SK-N-SH treated with all-trans-retinoic acid at 6 μM for 48 hours (cell line): ENCODE data around the gene CDCA8.

Experiments used
- ATAC-seq: fragments of 200-7000 bp; cut with Tn5 transposase; 3 replicates; pipeline ENCODE4 v1.9.1; 2020; ENCODE audit warnings: mild to moderate bottlenecking, moderate library complexity
- BACH2 ChIP-seq: fragments of 250-450 bp; sonication (Bioruptor Pico); IDR thresholded peaks from 2 replicates; pipeline ENCODE4 v1.9.0; 2021; ENCODE audit warnings: mild to moderate bottlenecking, borderline replicate concordance
- CREB5 ChIP-seq: fragments of 250-450 bp; sonication (Bioruptor Pico); IDR thresholded peaks from 2 replicates; pipeline ENCODE4 v1.5.1; 2020; ENCODE audit warnings: low read depth, mild to moderate bottlenecking, moderate library complexity
- CSRNP3 ChIP-seq: fragments of 250-450 bp; sonication (Bioruptor Pico); IDR thresholded peaks from 2 replicates; pipeline ENCODE4 v1.5.1; 2021; ENCODE audit warnings: mild to moderate bottlenecking, moderate library complexity
- ESRRG ChIP-seq: fragments of 250-450 bp; sonication (Bioruptor Pico); IDR thresholded peaks from 2 replicates; pipeline ENCODE4 v1.6.1; 2021; ENCODE audit warnings: mild to moderate bottlenecking
- GLIS3 ChIP-seq: fragments of 250-450 bp; sonication (Bioruptor Pico); IDR thresholded peaks from 2 replicates; pipeline ENCODE4 v1.5.0; 2020; ENCODE audit warnings: mild to moderate bottlenecking, moderate library complexity
- ISL1 ChIP-seq: fragments of 250-450 bp; sonication (Bioruptor Pico); IDR thresholded peaks from 2 replicates; pipeline ENCODE4 v2.1.2; 2022; ENCODE audit warnings: mild to moderate bottlenecking, moderate library complexity
- OSR1 ChIP-seq: fragments of 250-450 bp; sonication (Bioruptor Pico); IDR thresholded peaks from 2 replicates; pipeline ENCODE4 v1.8.0; 2022; ENCODE audit warnings: moderate library complexity, mild to moderate bottlenecking, inconsistent platforms
- PATZ1 ChIP-seq: fragments of 250-450 bp; sonication (Bioruptor Pico); IDR thresholded peaks from 2 replicates; pipeline ENCODE4 v1.8.0; 2020; ENCODE audit warnings: mild to moderate bottlenecking, moderate library complexity, borderline replicate concordance
- POU6F1 ChIP-seq: fragments of 250-450 bp; sonication (Bioruptor Pico); IDR thresholded peaks from 2 replicates; pipeline ENCODE4 v1.8.0; 2021; ENCODE audit warnings: low read depth, mild to moderate bottlenecking, moderate library complexity, borderline replicate concordance
- PPARA ChIP-seq: fragments of 250-450 bp; sonication (Bioruptor Pico); IDR thresholded peaks from 2 replicates; pipeline ENCODE4 v1.5.0; 2020; ENCODE audit warnings: mild to moderate bottlenecking, borderline replicate concordance
- SNAI2 ChIP-seq: fragments of 250-450 bp; sonication (Bioruptor Pico); IDR thresholded peaks from 2 replicates; pipeline ENCODE4 v1.5.0; 2020; ENCODE audit warnings: mild to moderate bottlenecking, moderate library complexity
- TCF4 ChIP-seq: fragments of 250-450 bp; sonication (Bioruptor Pico); IDR thresholded peaks from 2 replicates; pipeline ENCODE4 v1.8.0; 2021; ENCODE audit warnings: mild to moderate bottlenecking, moderate library complexity, borderline replicate concordance
- TOX ChIP-seq: fragments of 250-450 bp; sonication (Bioruptor Pico); IDR thresholded peaks from 2 replicates; pipeline ENCODE4 v1.8.0; 2021; ENCODE audit warnings: mild to moderate bottlenecking, moderate library complexity, borderline replicate concordance
- TSHZ2 ChIP-seq: fragments of 250-450 bp; sonication (Bioruptor Pico); IDR thresholded peaks from 2 replicates; pipeline ENCODE4 v1.5.0; 2020; ENCODE audit warnings: mild to moderate bottlenecking, moderate library complexity
- ZFP3 ChIP-seq: fragments of 250-450 bp; sonication (Bioruptor Pico); IDR thresholded peaks from 2 replicates; pipeline ENCODE4 v1.5.0; 2020; ENCODE audit warnings: mild to moderate bottlenecking, moderate library complexity
- ZNF565 ChIP-seq: fragments of 450-650 bp; formaldehyde crosslinking; conservative IDR thresholded peaks from 2 replicates; pipeline ENCODE4 v1.5.0; 2020; ENCODE audit warnings: low read depth, mild to moderate bottlenecking, moderate library complexity
- ZNF70 ChIP-seq: fragments of 450-650 bp; formaldehyde crosslinking; IDR thresholded peaks from 2 replicates; pipeline ENCODE4 v1.5.0; 2020; ENCODE audit warnings: mild to moderate bottlenecking, moderate library complexity
- ZNF8 ChIP-seq: fragments of 450-650 bp; formaldehyde crosslinking; IDR thresholded peaks from 2 replicates; pipeline ENCODE4 v1.5.0; 2020; ENCODE audit warnings: mild to moderate bottlenecking, moderate library complexity

CDCA8 gene

GRCh38 chr1:37677143-37677439 is 15.2 kb upstream of the CDCA8 start:
- no peak for ATAC-seq
- TF ChIP-seq BACH2 (CRISPR knock-in tag), result no peak
- TF ChIP-seq CSRNP3, result no peak
- TF ChIP-seq ESRRG, result no peak
- TF ChIP-seq ZNF565, result no peak
- TF ChIP-seq ZFP3 (CRISPR knock-in tag), result no peak
- no peak for TF ChIP-seq PPARA
- TF ChIP-seq TCF4 (CRISPR knock-in tag), result no peak
- TF ChIP-seq PATZ1 (CRISPR knock-in tag), result no peak
- no peak for TF ChIP-seq ZNF70 (CRISPR knock-in tag)
- TF ChIP-seq POU6F1 (CRISPR knock-in tag), result no peak
- TF ChIP-seq ZNF8 (CRISPR knock-in tag), result no peak
- TF ChIP-seq SNAI2 (CRISPR knock-in tag), result no peak

GRCh38 chr1:37677808-37678207 is 14.5 kb upstream of the CDCA8 start:
- ATAC-seq, result no peak
- TF ChIP-seq ISL1, result no peak
- no peak for TF ChIP-seq PPARA

- no peak for ATAC-seq
- TF ChIP-seq POU6F1 (CRISPR knock-in tag) (no peak), ESRRG (no peak), SNAI2 (CRISPR knock-in tag) (no peak), CSRNP3 (no peak), PPARA (no peak)
Measured at GRCh38 chr1:37680933-37681332, 11.4 kb upstream of the CDCA8 start.

- ATAC-seq, result peak; percentile 96
- TF ChIP-seq ZNF8 (CRISPR knock-in tag), result no peak
- TF ChIP-seq BACH2 (CRISPR knock-in tag), result no peak
- no peak for TF ChIP-seq POU6F1 (CRISPR knock-in tag)
- no peak for TF ChIP-seq GLIS3
- no peak for TF ChIP-seq CREB5 (CRISPR knock-in tag)
- TF ChIP-seq TSHZ2 (CRISPR knock-in tag), result no peak
- TF ChIP-seq ISL1, result no peak
- no peak for TF ChIP-seq ZNF565
- no peak for TF ChIP-seq ZNF70 (CRISPR knock-in tag)
- no peak for TF ChIP-seq OSR1
- TF ChIP-seq PATZ1 (CRISPR knock-in tag), result no peak
- TF ChIP-seq ESRRG, result no peak
- no peak for TF ChIP-seq TOX
- TF ChIP-seq PPARA, result no peak
- no peak for TF ChIP-seq ZFP3 (CRISPR knock-in tag)
Measured at GRCh38 chr1:37682334-37682987, 9.9 kb upstream of the CDCA8 start.
